Measurements from ENCODE around the gene SYNGR2.

DNA sequence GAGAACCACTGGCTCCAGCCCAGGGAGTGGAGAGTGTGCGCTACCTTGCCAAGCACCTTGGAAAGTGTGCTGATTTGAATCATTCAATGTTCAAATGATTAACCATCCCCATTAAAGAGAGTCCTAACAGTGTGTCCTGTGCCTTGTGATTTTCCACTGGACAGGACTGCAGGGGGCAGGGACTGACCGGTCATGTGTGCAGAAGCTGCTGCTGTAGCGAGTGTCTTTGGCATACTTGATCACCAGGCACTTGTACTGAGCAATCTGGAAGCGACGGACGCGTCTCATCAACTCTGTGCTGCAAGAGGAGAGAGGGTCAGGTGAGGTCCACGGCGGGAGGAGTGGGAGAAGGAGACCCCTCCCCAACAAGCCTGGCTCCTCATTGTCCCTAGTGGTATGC lies 16.5 kb downstream of the SYNGR2 start:
- TF ChIP-seq, protein P1, sequence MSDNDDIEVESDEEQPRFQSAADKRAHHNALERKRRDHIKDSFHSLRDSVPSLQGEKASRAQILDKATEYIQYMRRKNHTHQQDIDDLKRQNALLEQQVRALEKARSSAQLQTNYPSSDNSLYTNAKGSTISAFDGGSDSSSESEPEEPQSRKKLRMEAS (IDR thresholded peaks at IDR 0.05), result no peak
- TF ChIP-seq, protein P2, sequence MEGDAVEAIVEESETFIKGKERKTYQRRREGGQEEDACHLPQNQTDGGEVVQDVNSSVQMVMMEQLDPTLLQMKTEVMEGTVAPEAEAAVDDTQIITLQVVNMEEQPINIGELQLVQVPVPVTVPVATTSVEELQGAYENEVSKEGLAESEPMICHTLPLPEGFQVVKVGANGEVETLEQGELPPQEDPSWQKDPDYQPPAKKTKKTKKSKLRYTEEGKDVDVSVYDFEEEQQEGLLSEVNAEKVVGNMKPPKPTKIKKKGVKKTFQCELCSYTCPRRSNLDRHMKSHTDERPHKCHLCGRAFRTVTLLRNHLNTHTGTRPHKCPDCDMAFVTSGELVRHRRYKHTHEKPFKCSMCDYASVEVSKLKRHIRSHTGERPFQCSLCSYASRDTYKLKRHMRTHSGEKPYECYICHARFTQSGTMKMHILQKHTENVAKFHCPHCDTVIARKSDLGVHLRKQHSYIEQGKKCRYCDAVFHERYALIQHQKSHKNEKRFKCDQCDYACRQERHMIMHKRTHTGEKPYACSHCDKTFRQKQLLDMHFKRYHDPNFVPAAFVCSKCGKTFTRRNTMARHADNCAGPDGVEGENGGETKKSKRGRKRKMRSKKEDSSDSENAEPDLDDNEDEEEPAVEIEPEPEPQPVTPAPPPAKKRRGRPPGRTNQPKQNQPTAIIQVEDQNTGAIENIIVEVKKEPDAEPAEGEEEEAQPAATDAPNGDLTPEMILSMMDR (IDR thresholded peaks at IDR 0.05 in 2 of 3, conservative IDR thresholded peaks at IDR 0.05 in 1 of 3; ENCODE audit: borderline replicate concordance in 1 of 3, insufficient read depth in 1 of 3, low read depth in 2 of 3, low read length in 2 of 3), result no peak
- TF ChIP-seq ELF1 (IDR thresholded peaks at IDR 0.05; ENCODE audit: borderline replicate concordance, low read depth) (no peak), SIN3A (IDR thresholded peaks at IDR 0.05; ENCODE audit: low read depth) (no peak)
